Panc1 (cell line): ENCODE results near the gene FAM237B.

Experiments
- CTCF ChIP-seq: fragments of 450-650 bp; IDR thresholded peaks from 2 replicates; pipeline ENCODE4 v1.5.1; 2017; ENCODE audit warnings: mild to moderate bottlenecking
- SIN3A ChIP-seq: IDR thresholded peaks from 2 replicates; pipeline ENCODE4 v1.6.1; 2012; ENCODE audit warnings: low read depth, mild to moderate bottlenecking, low read length, moderate library complexity, borderline replicate concordance; ENCODE audit not compliant: insufficient read depth

- TF ChIP-seq CTCF (no peak), SIN3A (no peak)
These were observed 50.5 kb downstream of the FAM237B start for GRCh38 chr7:90270431-90271178.
